AG09309 (cell line): ENCODE measurements around the gene DGKD.

ENCODE experiments used
- DNase-seq: peaks from one replicate; pipeline ENCODE4 v3.0.0-alpha.2; 2010; ENCODE audit warnings: low read depth
- H3K4me3 ChIP-seq: 2 replicates; pipeline ENCODE4 v1.5.1; 2011; ENCODE audit warnings: mild to moderate bottlenecking, low read depth, low read length, moderate library complexity; ENCODE audit not compliant: control insufficient read depth
- TF ChIP-seq, protein P1 (sequence below): IDR thresholded peaks from 2 replicates; pipeline ENCODE4 v1.5.1; 2011; ENCODE audit warnings: mild to moderate bottlenecking, low read depth, low read length, inconsistent platforms; ENCODE audit not compliant: insufficient read depth, control insufficient read depth; ENCODE audit errors: missing control alignments

Gene DGKD

DNA sequence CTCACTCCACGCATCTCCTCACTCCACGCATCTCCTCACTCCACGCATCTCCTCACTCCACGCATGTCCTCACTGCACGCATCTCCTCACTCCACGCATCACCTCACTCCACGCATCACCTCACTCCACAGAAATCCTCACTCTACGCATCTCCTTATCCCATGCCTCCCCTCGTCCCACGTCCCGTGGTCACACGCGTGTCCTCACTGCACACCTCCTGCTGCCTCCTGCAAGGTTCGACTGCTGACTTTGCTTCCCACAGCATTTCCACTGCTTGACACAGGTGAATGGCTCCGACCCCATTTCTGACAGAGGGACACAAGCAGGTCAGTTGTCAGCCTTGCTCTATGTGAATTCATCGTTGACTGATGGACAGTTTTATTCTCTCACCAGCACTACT, 109.3 kb downstream of the DGKD start:
- no peak overlapping the region for H3K4me3 ChIP-seq
- TF ChIP-seq, protein P1, sequence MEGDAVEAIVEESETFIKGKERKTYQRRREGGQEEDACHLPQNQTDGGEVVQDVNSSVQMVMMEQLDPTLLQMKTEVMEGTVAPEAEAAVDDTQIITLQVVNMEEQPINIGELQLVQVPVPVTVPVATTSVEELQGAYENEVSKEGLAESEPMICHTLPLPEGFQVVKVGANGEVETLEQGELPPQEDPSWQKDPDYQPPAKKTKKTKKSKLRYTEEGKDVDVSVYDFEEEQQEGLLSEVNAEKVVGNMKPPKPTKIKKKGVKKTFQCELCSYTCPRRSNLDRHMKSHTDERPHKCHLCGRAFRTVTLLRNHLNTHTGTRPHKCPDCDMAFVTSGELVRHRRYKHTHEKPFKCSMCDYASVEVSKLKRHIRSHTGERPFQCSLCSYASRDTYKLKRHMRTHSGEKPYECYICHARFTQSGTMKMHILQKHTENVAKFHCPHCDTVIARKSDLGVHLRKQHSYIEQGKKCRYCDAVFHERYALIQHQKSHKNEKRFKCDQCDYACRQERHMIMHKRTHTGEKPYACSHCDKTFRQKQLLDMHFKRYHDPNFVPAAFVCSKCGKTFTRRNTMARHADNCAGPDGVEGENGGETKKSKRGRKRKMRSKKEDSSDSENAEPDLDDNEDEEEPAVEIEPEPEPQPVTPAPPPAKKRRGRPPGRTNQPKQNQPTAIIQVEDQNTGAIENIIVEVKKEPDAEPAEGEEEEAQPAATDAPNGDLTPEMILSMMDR = no peak
- DNase-seq = no peak

DNA sequence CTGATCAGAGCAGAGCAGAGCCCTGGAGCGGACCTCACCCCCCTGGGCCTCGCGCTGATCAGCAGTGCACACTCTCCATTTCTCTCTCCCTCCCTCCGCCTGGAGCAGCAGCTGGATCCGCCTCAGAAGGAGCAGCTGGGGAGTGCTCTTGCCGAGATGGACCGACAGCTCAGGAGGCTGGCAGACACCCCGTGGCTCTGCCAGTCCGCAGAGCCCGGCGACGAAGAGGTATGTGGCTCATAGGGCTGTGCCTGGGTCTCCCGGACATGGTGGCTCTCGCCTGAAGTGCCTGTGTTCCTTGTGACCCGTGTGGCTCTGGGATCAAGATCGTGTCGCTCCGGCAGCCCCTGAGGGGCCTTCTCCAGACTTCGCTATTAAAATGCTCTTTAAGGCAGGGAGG, 109.8 kb downstream of the DGKD start:
- TF ChIP-seq, protein P1 = no peak
- no peak overlapping the region for H3K4me3 ChIP-seq
- DNase-seq = no peak

DNA sequence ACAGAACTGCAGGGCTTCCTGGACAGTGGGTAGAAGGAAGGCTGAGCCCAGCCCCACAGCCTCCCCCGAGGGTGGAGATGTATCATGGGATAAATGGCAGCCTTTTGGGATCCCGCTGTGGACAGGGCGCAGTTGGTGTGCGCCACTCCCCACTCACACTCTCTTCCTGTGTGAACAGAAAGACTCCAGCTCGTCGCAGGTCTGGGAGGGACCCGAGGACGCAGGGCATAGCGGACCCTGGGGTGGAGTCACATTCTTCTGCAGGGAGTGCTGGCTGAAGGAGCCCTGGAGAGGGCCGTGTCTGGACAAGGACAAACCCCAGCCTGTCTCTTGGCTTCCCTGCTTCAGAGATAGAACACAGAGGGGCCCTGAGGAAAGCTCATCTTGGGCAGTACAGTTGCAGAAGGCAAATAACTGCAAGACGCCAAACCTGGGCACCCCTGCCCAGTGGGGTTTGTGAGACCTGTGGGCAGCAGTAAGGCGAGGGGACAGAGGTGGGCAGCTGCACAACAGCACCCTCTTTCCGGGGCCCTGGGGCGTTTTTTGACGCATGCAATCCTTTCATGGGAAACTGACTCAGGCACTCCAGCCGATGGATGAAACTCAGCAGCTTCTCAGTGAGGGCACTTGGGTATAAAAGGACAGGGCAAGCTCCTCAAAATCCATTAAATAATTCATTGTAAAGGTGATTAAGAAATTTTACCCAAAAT, 110.4 kb downstream of the DGKD start:
- DNase-seq = no peak
- TF ChIP-seq, protein P1 = no peak
- H3K4me3 ChIP-seq = no peak overlapping the region

DNA sequence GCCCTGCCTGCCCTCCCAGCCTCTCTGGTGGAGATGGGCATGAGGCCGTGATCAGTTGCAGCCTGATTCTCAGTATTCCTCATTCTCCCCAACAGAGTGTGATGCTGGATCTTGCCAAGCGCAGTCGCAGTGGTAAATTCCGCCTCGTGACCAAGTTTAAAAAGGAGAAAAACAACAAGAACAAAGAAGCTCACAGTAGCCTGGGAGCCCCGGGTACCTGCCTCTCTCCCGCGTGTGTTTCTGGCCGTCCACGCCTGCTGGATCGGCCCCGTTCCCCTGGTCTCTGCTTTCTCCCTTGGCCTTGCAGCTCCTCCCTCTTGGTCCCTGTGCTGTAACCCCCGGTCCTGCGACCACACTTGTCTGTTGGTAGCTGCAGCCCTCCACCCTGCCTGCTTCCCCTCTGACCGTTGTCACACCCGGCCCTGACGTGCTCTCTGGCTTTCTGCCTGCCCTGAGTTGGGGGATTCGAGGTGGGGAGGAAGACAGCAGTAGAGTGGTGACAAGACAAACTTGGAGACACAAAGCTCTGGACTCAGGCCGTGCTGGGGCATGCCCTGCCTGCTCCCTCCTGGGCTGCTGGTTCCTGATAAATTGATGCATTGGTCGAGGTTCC, 112.8 kb downstream of the DGKD start:
- no peak overlapping the region for H3K4me3 ChIP-seq
- TF ChIP-seq, protein P1 = no peak
- no peak for DNase-seq

DNA sequence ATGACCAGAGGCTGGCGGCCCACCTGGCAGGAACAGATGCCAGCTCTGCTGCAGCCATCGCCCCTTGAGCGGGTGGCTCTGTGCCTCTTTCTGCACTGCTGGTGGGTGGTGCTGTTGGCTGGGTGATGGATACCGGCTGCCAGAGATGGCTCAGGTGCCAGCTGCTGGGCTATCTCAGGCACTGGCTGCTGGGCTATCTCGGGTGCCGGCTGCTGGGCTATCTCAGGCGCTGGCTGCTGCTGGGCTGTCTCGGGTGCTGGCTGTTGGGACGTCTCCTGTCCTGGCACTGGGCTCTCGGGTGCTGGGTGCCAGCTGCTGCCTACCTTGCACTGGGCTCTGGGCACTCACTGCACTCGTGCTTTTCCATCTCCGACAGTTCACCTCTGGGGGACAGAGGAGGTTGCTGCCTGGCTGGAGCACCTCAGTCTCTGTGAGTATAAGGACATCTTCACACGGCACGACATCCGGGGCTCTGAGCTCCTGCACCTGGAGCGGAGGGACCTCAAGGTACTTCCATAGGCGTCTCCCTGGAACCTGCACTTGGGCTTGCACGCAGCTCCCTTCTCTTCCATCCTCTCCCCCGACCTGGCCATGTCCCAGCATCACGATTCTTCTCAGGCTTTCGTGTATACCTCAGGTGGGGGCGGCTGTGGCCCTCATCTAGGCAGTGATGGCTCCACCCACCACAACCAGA, 113.9 kb downstream of the DGKD start:
- H3K4me3 ChIP-seq = no peak overlapping the region
- DNase-seq = no peak
- TF ChIP-seq, protein P1 = no peak

DNA sequence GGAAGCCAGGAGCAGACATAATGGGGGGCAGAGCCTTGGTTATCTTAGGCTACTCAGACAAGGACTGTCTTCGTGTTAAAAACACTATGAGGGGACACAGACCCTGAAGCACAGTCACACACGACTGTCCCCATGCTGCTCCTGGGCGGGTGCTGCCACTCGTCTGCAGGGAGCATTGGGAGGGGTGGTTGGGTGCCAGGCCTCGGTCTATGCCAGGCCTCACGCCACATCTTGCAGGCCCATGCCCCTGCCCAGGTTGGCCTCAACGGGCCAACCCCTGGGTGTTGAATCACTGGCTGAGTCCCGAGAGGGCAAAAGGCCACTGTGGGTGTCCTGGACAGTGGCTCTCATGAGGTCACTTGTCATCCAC, 114.4 kb downstream of the DGKD start:
- no peak overlapping the region for H3K4me3 ChIP-seq
- TF ChIP-seq, protein P1 = no peak
- DNase-seq = no peak
